ENCODE measurements around the gene ZBTB46. TPM values are rescaled to one million over a fixed set of nuclear protein-coding genes. Genes with fewer than 3 reads are reported as not detected.
A peak's percentile ranks its signal among the peaks of the same experiment; 100 is the strongest.

The ZBTB46 gene
- total and polyA plus RNA-seq, 9 donors, result 4.1 to 55.1 (median 34.7) TPM

- WGBS, 3 donors, result 42 to 60% (median 45%) methylated on average over 14 of the region's 14 CpGs
- no peak for TF ChIP-seq POLR2A (IDR thresholded peaks at IDR 0.05)
- no peak for TF ChIP-seq EP300 (IDR thresholded peaks at IDR 0.05)
- TF ChIP-seq, protein P1, sequence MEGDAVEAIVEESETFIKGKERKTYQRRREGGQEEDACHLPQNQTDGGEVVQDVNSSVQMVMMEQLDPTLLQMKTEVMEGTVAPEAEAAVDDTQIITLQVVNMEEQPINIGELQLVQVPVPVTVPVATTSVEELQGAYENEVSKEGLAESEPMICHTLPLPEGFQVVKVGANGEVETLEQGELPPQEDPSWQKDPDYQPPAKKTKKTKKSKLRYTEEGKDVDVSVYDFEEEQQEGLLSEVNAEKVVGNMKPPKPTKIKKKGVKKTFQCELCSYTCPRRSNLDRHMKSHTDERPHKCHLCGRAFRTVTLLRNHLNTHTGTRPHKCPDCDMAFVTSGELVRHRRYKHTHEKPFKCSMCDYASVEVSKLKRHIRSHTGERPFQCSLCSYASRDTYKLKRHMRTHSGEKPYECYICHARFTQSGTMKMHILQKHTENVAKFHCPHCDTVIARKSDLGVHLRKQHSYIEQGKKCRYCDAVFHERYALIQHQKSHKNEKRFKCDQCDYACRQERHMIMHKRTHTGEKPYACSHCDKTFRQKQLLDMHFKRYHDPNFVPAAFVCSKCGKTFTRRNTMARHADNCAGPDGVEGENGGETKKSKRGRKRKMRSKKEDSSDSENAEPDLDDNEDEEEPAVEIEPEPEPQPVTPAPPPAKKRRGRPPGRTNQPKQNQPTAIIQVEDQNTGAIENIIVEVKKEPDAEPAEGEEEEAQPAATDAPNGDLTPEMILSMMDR (IDR thresholded peaks at IDR 0.05), result no peak
- H3K4me3 ChIP-seq, result no peak overlapping the region
- peaks cover 22% of the 10 kb centered on the region for H3K4me1 ChIP-seq (ENCODE audit: insufficient read depth)
- H3K27me3 ChIP-seq, result no peaks in the 10 kb centered on the region
- H3K36me3 ChIP-seq, result no peaks in the 10 kb centered on the region
- H3K9me3 ChIP-seq, result no peaks in the 10 kb centered on the region
- intact Hi-C loops (cut with DNase I), result loop anchor here in 2 of 4 donors (2.0 to 5.0 kb wide), 2 partner anchors 28 to 34 kb away; partner anchors contain the start of gene ABHD16B (in 1 of the 2)
- no peak for DNase-seq
- H3K27ac ChIP-seq, result no peak overlapping the region
These were observed 2.5 kb downstream of the ZBTB46 start for GRCh38 chr20:63828545-63828944.

DNA sequence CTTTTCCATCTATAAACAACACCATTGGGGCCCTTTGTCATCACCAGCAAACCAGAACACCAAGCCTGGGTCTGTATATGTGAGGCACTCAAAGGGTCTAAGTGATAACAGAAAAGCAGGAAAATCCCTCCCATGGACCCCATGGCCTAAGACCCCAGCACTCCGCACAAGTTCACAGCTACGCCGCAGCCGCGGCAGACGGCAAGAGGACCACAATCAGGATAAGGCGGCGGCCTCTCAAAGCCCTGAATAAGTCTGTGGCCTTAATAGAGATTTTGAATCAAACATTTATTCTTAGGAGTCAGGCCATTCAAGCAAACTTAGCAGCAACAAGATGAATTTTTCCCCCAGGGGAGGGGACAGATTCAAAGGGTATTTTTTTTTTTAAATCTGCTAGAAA lies 2.9 kb downstream of the ZBTB46 start:
- intact Hi-C loops (cut with DNase I), result loop anchor here in 2 of 4 donors (2.0 to 5.0 kb wide), 2 partner anchors 29 to 34 kb away; partner anchors contain the start of gene ABHD16B (in 1 of the 2)
- H3K4me1 ChIP-seq (ENCODE audit: insufficient read depth), result peaks cover 21% of the 10 kb centered on the region
- no peaks in the 10 kb centered on the region for H3K9me3 ChIP-seq
- H3K4me3 ChIP-seq, result no peak overlapping the region
- no peak for DNase-seq
- no peak overlapping the region for H3K27ac ChIP-seq
- WGBS, 3 donors, result 72 to 92% (median 75%) methylated on average over 8 of the region's 8 CpGs
- no peaks in the 10 kb centered on the region for H3K27me3 ChIP-seq
- no peaks in the 10 kb centered on the region for H3K36me3 ChIP-seq
- TF ChIP-seq POLR2A (IDR thresholded peaks at IDR 0.05) (no peak), EP300 (IDR thresholded peaks at IDR 0.05) (no peak)
- TF ChIP-seq, protein P1 (IDR thresholded peaks at IDR 0.05), result no peak

DNA sequence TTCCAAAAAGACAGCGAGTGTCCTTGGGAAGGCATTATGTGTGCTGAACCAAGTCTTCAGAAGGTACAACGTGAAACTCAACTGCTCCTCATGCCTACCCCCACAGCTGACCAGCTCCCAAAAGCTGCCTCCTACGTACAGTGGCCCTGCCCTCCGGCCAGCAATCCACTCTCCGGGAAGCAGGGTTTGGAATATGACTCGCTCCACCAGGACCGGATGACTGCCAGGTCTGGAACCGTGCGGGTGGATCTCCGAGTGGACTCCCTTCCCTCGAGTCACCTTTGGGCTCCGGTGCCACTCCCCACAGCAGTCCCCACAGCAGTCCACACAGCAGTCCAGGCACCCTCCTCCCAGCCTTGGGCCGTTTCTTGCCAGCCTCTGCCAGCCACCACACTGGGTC lies 4.3 kb downstream of the ZBTB46 start:
- H3K36me3 ChIP-seq, result no peaks in the 10 kb centered on the region
- no peak overlapping the region for H3K4me3 ChIP-seq
- no peaks in the 10 kb centered on the region for H3K9me3 ChIP-seq
- DNase-seq, result peak in 3 of 5 donors; percentile 36 to 75 (median 51)
- no peaks in the 10 kb centered on the region for H3K27me3 ChIP-seq
- H3K4me1 ChIP-seq (ENCODE audit: insufficient read depth), result peaks cover 19% of the 10 kb centered on the region
- 8 to 32% (median 14%) methylated on average over 13 of the region's 13 CpGs for WGBS, 3 donors
- intact Hi-C loops (cut with DNase I), result loop anchor here in 1 of 4 donors (5.0 kb wide), 1 partner anchor 36 kb away; the partner anchor contains the start of gene ABHD16B
- peak overlapping the region in 1 of 2 donors; percentile 16 for H3K27ac ChIP-seq
- TF ChIP-seq POLR2A (IDR thresholded peaks at IDR 0.05) (no peak), EP300 (IDR thresholded peaks at IDR 0.05) (no peak)
- TF ChIP-seq, protein P1 (IDR thresholded peaks at IDR 0.05), result no peak

DNA sequence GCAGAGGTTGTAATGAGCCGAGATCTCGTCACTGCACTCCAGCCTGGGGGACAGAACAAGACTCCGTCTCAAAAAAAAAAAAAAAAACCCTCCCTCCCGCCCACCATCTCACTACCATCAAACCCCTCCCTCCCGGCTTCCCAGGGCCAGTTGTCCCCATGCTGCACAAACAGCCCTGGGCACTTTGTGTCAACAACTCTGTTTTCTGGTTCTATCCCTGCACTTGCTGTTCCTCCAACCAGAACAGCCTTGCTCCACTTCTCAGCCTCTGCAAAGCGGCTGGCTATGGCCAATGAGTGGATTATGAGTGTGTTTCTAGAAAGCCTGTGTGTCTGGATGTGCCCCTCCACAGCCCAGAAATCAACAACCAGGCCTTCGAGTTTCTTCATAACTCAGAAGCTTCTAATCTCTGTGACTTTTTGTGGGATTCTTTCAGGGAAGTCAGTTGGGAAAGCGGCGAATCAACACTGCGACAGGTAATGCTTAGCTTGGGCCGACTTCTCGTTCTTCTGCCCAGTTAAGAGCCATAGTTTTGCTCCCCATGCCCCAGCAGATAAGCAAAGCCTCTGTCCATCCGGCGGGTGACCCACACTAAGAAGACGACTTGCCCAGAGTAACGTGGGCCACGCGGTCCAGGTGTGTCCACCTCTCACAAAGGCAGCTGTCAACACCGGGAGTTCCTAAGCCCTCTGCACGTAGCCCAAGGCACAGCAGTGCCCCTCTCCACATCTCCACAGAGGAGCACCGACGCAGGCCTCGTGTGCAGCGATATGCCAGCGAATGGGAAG lies 5.5 kb downstream of the ZBTB46 start:
- Histone ChIP-seq H3K4me1 (ENCODE audit: insufficient read depth) (peaks cover 19% of the 10 kb centered on the region), H3K27ac (no peak overlapping the region), H3K9me3 (no peaks in the 10 kb centered on the region), H3K36me3 (no peaks in the 10 kb centered on the region), H3K27me3 (no peaks in the 10 kb centered on the region), H3K4me3 (no peak overlapping the region)
- no peak for DNase-seq
- WGBS, 3 donors, result 77 to 87% (median 78%) methylated on average over 25 of the region's 25 CpGs
- intact Hi-C loops (cut with DNase I), result loop anchor here in 1 of 4 donors (5.0 kb wide), 1 partner anchor 37 kb away; the partner anchor contains the start of gene ABHD16B
- TF ChIP-seq POLR2A (IDR thresholded peaks at IDR 0.05) (no peak), EP300 (IDR thresholded peaks at IDR 0.05) (no peak)
- TF ChIP-seq, protein P1 (IDR thresholded peaks at IDR 0.05), result no peak
